GM23338 (cell line): ENCODE results near the gene MAP1B. TPM values are rescaled to one million over a fixed set of nuclear protein-coding genes. Genes with fewer than 3 reads are reported as not detected.

Experiments
- ATAC-seq: fragments of 200-7000 bp; cut with Tn5 transposase; 3 replicates; pipeline ENCODE4 v1.9.1; 2020
- DNase-seq: peaks from one replicate; pipeline ENCODE4 v3.0.0-alpha.2; 2015; ENCODE audit warnings: low spot score
- H2AFZ ChIP-seq: fragments of 200-600 bp; sonication (generic); 2 replicates; pipeline ENCODE4 v1.8.0; 2016; ENCODE audit warnings: antibody characterized with exemption, mild to moderate bottlenecking, moderate library complexity
- H3F3A ChIP-seq: fragments of 200-600 bp; sonication (generic); replicated peaks from 2 replicates; pipeline ENCODE4 v1.8.0; 2017; ENCODE audit warnings: antibody characterized with exemption, mixed run types, low read depth
- H3K27ac ChIP-seq: fragments of 200-600 bp; sonication (generic); 2 replicates; pipeline ENCODE4 v1.6.1; 2016; ENCODE audit warnings: low read depth
- H3K27me3 ChIP-seq: fragments of 200-600 bp; sonication (generic); 2 replicates; pipeline ENCODE4 v1.8.0; 2016; ENCODE audit warnings: mild to moderate bottlenecking, mixed run types, moderate library complexity; ENCODE audit not compliant: insufficient read depth
- H3K36me3 ChIP-seq: fragments of 200-600 bp; sonication (generic); 2 replicates; pipeline ENCODE4 v1.8.0; 2016; ENCODE audit warnings: mild to moderate bottlenecking; ENCODE audit not compliant: insufficient read depth
- H3K4me1 ChIP-seq: fragments of 200-600 bp; sonication (generic); 2 replicates; pipeline ENCODE4 v1.8.0; 2016; ENCODE audit warnings: mild to moderate bottlenecking, moderate library complexity; ENCODE audit not compliant: insufficient read depth
- H3K4me2 ChIP-seq: fragments of 200-600 bp; sonication (generic); 2 replicates; pipeline ENCODE4 v1.7.1; 2017; ENCODE audit warnings: mixed run types
- H3K4me3 ChIP-seq: fragments of 200-600 bp; sonication (generic); 2 replicates; pipeline ENCODE4 v1.6.1; 2016; ENCODE audit warnings: mixed run types
- H3K79me2 ChIP-seq: fragments of 200-600 bp; sonication (generic); replicated peaks from 2 replicates; pipeline ENCODE4 v1.8.0; 2017; ENCODE audit warnings: mild to moderate bottlenecking; ENCODE audit not compliant: insufficient read depth
- H3K9me2 ChIP-seq: fragments of 200-600 bp; sonication (generic); 2 replicates; pipeline ENCODE4 v1.8.0; 2017; ENCODE audit not compliant: insufficient read depth
- H4K20me1 ChIP-seq: fragments of 200-600 bp; sonication (generic); replicated peaks from 2 replicates; pipeline ENCODE4 v1.8.0; 2017; ENCODE audit warnings: mild to moderate bottlenecking; ENCODE audit not compliant: insufficient read depth
- H3K27ac Mint-ChIP-seq: 2 replicates; pipeline ENCODE4 v1.8.0; 2020; ENCODE audit warnings: inconsistent platforms, mild to moderate bottlenecking, moderate library complexity, mixed read lengths
- H3K27me3 Mint-ChIP-seq: 3 replicates; pipeline ENCODE4 v1.8.0; 2022; ENCODE audit warnings: low read depth, mild to moderate bottlenecking, moderate library complexity, mixed read lengths, inconsistent platforms; ENCODE audit not compliant: insufficient read depth, poor library complexity
- H3K36me3 Mint-ChIP-seq: 3 replicates; pipeline ENCODE4 v1.8.0; 2021; ENCODE audit warnings: low read depth, mild to moderate bottlenecking, inconsistent platforms, moderate library complexity, mixed read lengths
- H3K4me1 Mint-ChIP-seq: 3 replicates; pipeline ENCODE4 v1.8.0; 2020; ENCODE audit warnings: mild to moderate bottlenecking, inconsistent platforms, mixed read lengths
- H3K4me3 Mint-ChIP-seq: 3 replicates; pipeline ENCODE4 v1.8.0; 2021; ENCODE audit warnings: moderate library complexity, mild to moderate bottlenecking, inconsistent platforms, mixed read lengths
- H3K9me3 Mint-ChIP-seq: 3 replicates; pipeline ENCODE4 v1.8.0; 2020; ENCODE audit warnings: moderate library complexity, mild to moderate bottlenecking, inconsistent platforms, mixed read lengths
- CREB1 ChIP-seq: fragments of 250-450 bp; sonication (Bioruptor Pico); IDR thresholded peaks from 2 replicates; pipeline ENCODE4 v1.5.0; 2020; ENCODE audit warnings: low read depth, mild to moderate bottlenecking, moderate library complexity
- EZH2phosphoT487 ChIP-seq: fragments of 200-600 bp; sonication (generic); IDR thresholded peaks from one replicate; pipeline ENCODE4 v1.8.1; 2018; ENCODE audit warnings: antibody characterized with exemption; ENCODE audit not compliant: unreplicated experiment
- JUNB ChIP-seq: IDR thresholded peaks from one replicate; pipeline ENCODE4 v1.6.1; 2016; ENCODE audit warnings: antibody characterized with exemption; ENCODE audit not compliant: unreplicated experiment
- NANOG ChIP-seq: IDR thresholded peaks from 2 replicates; pipeline ENCODE4 v1.6.1; 2016; ENCODE audit warnings: antibody characterized with exemption, borderline replicate concordance
- POLR2AphosphoS5 ChIP-seq: IDR thresholded peaks from 2 replicates; pipeline ENCODE4 v1.6.1; 2016; ENCODE audit warnings: antibody characterized with exemption, low read depth
- REST ChIP-seq: IDR thresholded peaks from one replicate; pipeline ENCODE4 v1.6.1; 2018; ENCODE audit warnings: antibody characterized with exemption; ENCODE audit not compliant: unreplicated experiment
- ZNF462 ChIP-seq: fragments of 250-450 bp; sonication (Bioruptor Pico); IDR thresholded peaks from 2 replicates; pipeline ENCODE4 v1.5.0; 2020; ENCODE audit warnings: mild to moderate bottlenecking, moderate library complexity
- polyA plus RNA-seq: library from polyadenylated mRNA; unstranded; fragments of >200 nt; fragmentation: Nextera tagmentation; extraction: Ambion mirVana; gene quantifications from 2 replicates; pipeline ENCODE4 v1.2.1, GENCODE V29; 2016
- total RNA-seq: library from RNA; depleted of rRNA; stranded (reverse); fragments of >200 nt; shearing (Covaris generic); gene quantifications from 2 replicates; pipeline ENCODE4 v1.2.3, GENCODE V29; 2014
- TF ChIP-seq, protein P1 (sequence below): IDR thresholded peaks from 2 replicates; pipeline ENCODE4 v1.6.1; 2016; ENCODE audit warnings: antibody characterized with exemption
- TF ChIP-seq, protein P2 (sequence below), 2 experiments: fragments of 200-600 bp in 1 of 2; sonication (generic) in 1 of 2; conservative IDR thresholded peaks; 2 replicates each; pipeline versions ENCODE4 v1.5.1 to v1.6.1; 2016 to 2017; ENCODE audit warnings: antibody characterized with exemption in 2 of 2, low read depth in 2 of 2, mild to moderate bottlenecking in 2 of 2, moderate library complexity in 1 of 2

MAP1B gene
- total and polyA plus RNA-seq, 2 experiments from 2014 or later, result 148 to 263 TPM

DNA sequence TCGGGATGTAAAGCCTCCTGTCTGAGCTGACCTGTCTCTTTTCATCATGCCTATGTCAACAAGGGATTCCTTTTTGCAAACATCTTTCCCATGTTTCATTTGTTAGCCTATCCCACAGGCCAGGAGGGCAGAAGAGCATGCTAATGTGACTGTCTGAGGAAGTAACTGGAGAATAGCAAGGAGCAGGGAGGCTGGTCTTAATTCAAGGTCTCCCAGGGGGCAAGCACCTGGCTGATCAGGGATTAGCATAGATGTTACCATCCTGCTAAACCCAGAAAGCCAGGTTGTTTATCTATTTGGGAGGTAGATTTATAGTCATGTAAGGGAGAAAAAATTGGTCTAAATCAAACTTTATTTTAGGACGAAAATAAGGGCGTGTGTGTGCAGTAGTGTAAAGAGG lies 36.7 kb upstream of the MAP1B start:
- Histone ChIP-seq H3F3A (no peaks in the 10 kb centered on the region), H3K79me2 (no peaks in the 10 kb centered on the region), H3K27ac (no peak overlapping the region), H3K36me3 (no peaks in the 10 kb centered on the region), H3K4me1 (peaks cover 38% of the 10 kb centered on the region), H3K9me2 (peaks cover 10% of the 10 kb centered on the region), H3K4me2 (0 out of 2 replicates have a peak overlapping the region, but pooled peaks have one; percentile 25), H4K20me1 (no peaks in the 10 kb centered on the region), H3K4me3 (no peak overlapping the region), H3K27me3 (no peaks in the 10 kb centered on the region), H2AFZ (0 out of 2 replicates have a peak overlapping the region, but pooled peaks have one; percentile 3)
- no peaks in the 10 kb centered on the region for H3K36me3 Mint-ChIP-seq
- H3K27me3 Mint-ChIP-seq, result peaks cover 9% of the 10 kb centered on the region
- DNase-seq, result peak; percentile 63
- peaks cover 47% of the 10 kb centered on the region for H3K4me1 Mint-ChIP-seq
- ATAC-seq, result peak; percentile 73
- no peak overlapping the region for H3K4me3 Mint-ChIP-seq
- TF ChIP-seq EZH2phosphoT487 (no peak), CREB1 (CRISPR knock-in tag) (no peak), POLR2AphosphoS5 (no peak), JUNB (no peak), NANOG (no peak), ZNF462 (CRISPR knock-in tag) (no peak), REST (no peak)
- TF ChIP-seq, protein P1, sequence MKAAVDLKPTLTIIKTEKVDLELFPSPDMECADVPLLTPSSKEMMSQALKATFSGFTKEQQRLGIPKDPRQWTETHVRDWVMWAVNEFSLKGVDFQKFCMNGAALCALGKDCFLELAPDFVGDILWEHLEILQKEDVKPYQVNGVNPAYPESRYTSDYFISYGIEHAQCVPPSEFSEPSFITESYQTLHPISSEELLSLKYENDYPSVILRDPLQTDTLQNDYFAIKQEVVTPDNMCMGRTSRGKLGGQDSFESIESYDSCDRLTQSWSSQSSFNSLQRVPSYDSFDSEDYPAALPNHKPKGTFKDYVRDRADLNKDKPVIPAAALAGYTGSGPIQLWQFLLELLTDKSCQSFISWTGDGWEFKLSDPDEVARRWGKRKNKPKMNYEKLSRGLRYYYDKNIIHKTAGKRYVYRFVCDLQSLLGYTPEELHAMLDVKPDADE, result no peak
- TF ChIP-seq, protein P2, sequence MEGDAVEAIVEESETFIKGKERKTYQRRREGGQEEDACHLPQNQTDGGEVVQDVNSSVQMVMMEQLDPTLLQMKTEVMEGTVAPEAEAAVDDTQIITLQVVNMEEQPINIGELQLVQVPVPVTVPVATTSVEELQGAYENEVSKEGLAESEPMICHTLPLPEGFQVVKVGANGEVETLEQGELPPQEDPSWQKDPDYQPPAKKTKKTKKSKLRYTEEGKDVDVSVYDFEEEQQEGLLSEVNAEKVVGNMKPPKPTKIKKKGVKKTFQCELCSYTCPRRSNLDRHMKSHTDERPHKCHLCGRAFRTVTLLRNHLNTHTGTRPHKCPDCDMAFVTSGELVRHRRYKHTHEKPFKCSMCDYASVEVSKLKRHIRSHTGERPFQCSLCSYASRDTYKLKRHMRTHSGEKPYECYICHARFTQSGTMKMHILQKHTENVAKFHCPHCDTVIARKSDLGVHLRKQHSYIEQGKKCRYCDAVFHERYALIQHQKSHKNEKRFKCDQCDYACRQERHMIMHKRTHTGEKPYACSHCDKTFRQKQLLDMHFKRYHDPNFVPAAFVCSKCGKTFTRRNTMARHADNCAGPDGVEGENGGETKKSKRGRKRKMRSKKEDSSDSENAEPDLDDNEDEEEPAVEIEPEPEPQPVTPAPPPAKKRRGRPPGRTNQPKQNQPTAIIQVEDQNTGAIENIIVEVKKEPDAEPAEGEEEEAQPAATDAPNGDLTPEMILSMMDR (conservative IDR thresholded peaks at IDR 0.05; ENCODE audit: low read depth in 2 of 2), result no peak
- H3K27ac Mint-ChIP-seq, result no peak overlapping the region; the same call in 1 of the 2 replicates
- H3K9me3 Mint-ChIP-seq, result no peaks in the 10 kb centered on the region
